ENCODE results near the gene ACTG1.
"Not testable (repeated sequence)": the region's sequence is repeated elsewhere in the genome, so short reads cannot be mapped to it uniquely, and the experiment has no call there.

- not testable (repeated sequence) for TF ChIP-seq POLR2A, CTCF (IDR thresholded peaks at IDR 0.05)
These were observed 19.4 kb upstream of the ACTG1 start for GRCh38 chr17:81531998-81532404.
